GM08714 (cell line): Measurements from ENCODE around the gene HDAC4.

Experiments
- H3K4me3 ChIP-seq: fragments of 200-500 bp; sonication (Bioruptor generic); 2 replicates; pipeline ENCODE4 v1.5.1; 2014; ENCODE audit warnings: mild to moderate bottlenecking, low read length, inconsistent platforms
- ZNF274 ChIP-seq: IDR thresholded peaks from 2 replicates; pipeline ENCODE4 v1.6.1; 2012; ENCODE audit warnings: mild to moderate bottlenecking, low read depth, low read length

Gene HDAC4

GRCh38 chr2:239152239-239152915 is 248.4 kb downstream of the HDAC4 start:
- TF ChIP-seq ZNF274, result no peak
- H3K4me3 ChIP-seq, result no peak overlapping the region

- no peak overlapping the region for H3K4me3 ChIP-seq
- no peak for TF ChIP-seq ZNF274
Measured at GRCh38 chr2:239151201-239152131, 249.4 kb downstream of the HDAC4 start.

- no peak for TF ChIP-seq ZNF274
- H3K4me3 ChIP-seq, result no peak overlapping the region
Measured at GRCh38 chr2:239150125-239151011, 250.5 kb downstream of the HDAC4 start.

- no peak overlapping the region for H3K4me3 ChIP-seq
- TF ChIP-seq ZNF274, result no peak
Measured at GRCh38 chr2:239149501-239149900, 251.3 kb downstream of the HDAC4 start.

- no peak for TF ChIP-seq ZNF274
- H3K4me3 ChIP-seq, result no peak overlapping the region
Measured at GRCh38 chr2:239148495-239149200, 252.2 kb downstream of the HDAC4 start.

- no peak for TF ChIP-seq ZNF274
- no peak overlapping the region for H3K4me3 ChIP-seq
Measured at GRCh38 chr2:239147376-239147775, 253.4 kb downstream of the HDAC4 start.

- no peak for TF ChIP-seq ZNF274
- no peak overlapping the region for H3K4me3 ChIP-seq
Measured at GRCh38 chr2:239146741-239147181, 254.1 kb downstream of the HDAC4 start.

GRCh38 chr2:239146011-239146641 is 254.7 kb downstream of the HDAC4 start:
- no peak for TF ChIP-seq ZNF274
- no peak overlapping the region for H3K4me3 ChIP-seq

GRCh38 chr2:239145601-239146000 is 255.2 kb downstream of the HDAC4 start:
- no peak overlapping the region for H3K4me3 ChIP-seq
- no peak for TF ChIP-seq ZNF274

- no peak overlapping the region for H3K4me3 ChIP-seq
- no peak for TF ChIP-seq ZNF274
Measured at GRCh38 chr2:239145106-239145505, 255.7 kb downstream of the HDAC4 start.

GRCh38 chr2:239144713-239144999 is 256.2 kb downstream of the HDAC4 start:
- H3K4me3 ChIP-seq, result no peak overlapping the region
- no peak for TF ChIP-seq ZNF274

GRCh38 chr2:239143858-239144712 is 256.7 kb downstream of the HDAC4 start:
- no peak for TF ChIP-seq ZNF274
- no peak overlapping the region for H3K4me3 ChIP-seq

GRCh38 chr2:239142806-239143205 is 258.0 kb downstream of the HDAC4 start:
- H3K4me3 ChIP-seq, result no peak overlapping the region
- TF ChIP-seq ZNF274, result no peak
